WERI-Rb-1 (cell line): Measurements from ENCODE around the gene FKBP8.
A peak's percentile ranks its signal among the peaks of the same experiment; 100 is the strongest.

Experiments
- DNase-seq: peaks from one replicate; pipeline ENCODE4 v3.0.0-alpha.2; 2020
- H3K27ac ChIP-seq: fragments of 250-450 bp; sonication (Bioruptor Pico); 2 replicates; pipeline ENCODE4 v1.5.1; 2020; ENCODE audit warnings: mild to moderate bottlenecking, moderate library complexity
- H3K27me3 ChIP-seq: fragments of 250-450 bp; sonication (Bioruptor Pico); 2 replicates; pipeline ENCODE4 v1.5.1; 2021; ENCODE audit warnings: mild to moderate bottlenecking, low read depth, moderate library complexity; ENCODE audit not compliant: insufficient read depth, severe bottlenecking
- H3K36me3 ChIP-seq: fragments of 250-450 bp; sonication (Bioruptor Pico); 2 replicates; pipeline ENCODE4 v1.5.1; 2020; ENCODE audit warnings: mild to moderate bottlenecking, moderate library complexity
- H3K4me3 ChIP-seq: 2 replicates; pipeline ENCODE4 v1.5.1; 2011; ENCODE audit warnings: low read depth, mild to moderate bottlenecking, control low read depth, low read length
- H3K9me3 ChIP-seq: fragments of 250-450 bp; sonication (Bioruptor Pico); 2 replicates; pipeline ENCODE4 v1.5.1; 2021; ENCODE audit warnings: mild to moderate bottlenecking, moderate library complexity; ENCODE audit not compliant: severe bottlenecking
- CTCF ChIP-seq: IDR thresholded peaks from 2 replicates; pipeline ENCODE4 v1.5.1; 2011; ENCODE audit warnings: low read depth, mild to moderate bottlenecking, control low read depth, inconsistent platforms, low read length

FKBP8 gene

GRCh38 chr19:18507727-18508440, 35.5 kb downstream of the FKBP8 start:
- no peak for DNase-seq
- no peak for TF ChIP-seq CTCF
- no peaks in the 10 kb centered on the region for H3K27me3 ChIP-seq
- no peak overlapping the region for H3K4me3 ChIP-seq
- H3K27ac ChIP-seq: no peak overlapping the region
- H3K9me3 ChIP-seq: no peaks in the 10 kb centered on the region
- H3K36me3 ChIP-seq: no peaks in the 10 kb centered on the region

- no peak for DNase-seq
- H3K36me3 ChIP-seq: no peaks in the 10 kb centered on the region
- H3K27ac ChIP-seq: no peak overlapping the region
- H3K4me3 ChIP-seq: no peak overlapping the region
- H3K27me3 ChIP-seq: no peaks in the 10 kb centered on the region
- no peaks in the 10 kb centered on the region for H3K9me3 ChIP-seq
- no peak for TF ChIP-seq CTCF
Measured at GRCh38 chr19:18507021-18507726, 36.2 kb downstream of the FKBP8 start.

GRCh38 chr19:18506101-18506930, 37.1 kb downstream of the FKBP8 start:
- no peak for TF ChIP-seq CTCF
- no peak overlapping the region for H3K27ac ChIP-seq
- no peak for DNase-seq

GRCh38 chr19:18504886-18505610, 38.3 kb downstream of the FKBP8 start:
- no peak for DNase-seq
- TF ChIP-seq CTCF: no peak
- no peaks in the 10 kb centered on the region for H3K27me3 ChIP-seq
- no peak overlapping the region for H3K4me3 ChIP-seq
- H3K27ac ChIP-seq: no peak overlapping the region
- no peaks in the 10 kb centered on the region for H3K36me3 ChIP-seq
- H3K9me3 ChIP-seq: no peaks in the 10 kb centered on the region

More at GRCh38 chr19:18506101-18506930, 37.1 kb downstream of the FKBP8 start:
- Histone ChIP-seq H3K36me3 (no peaks in the 10 kb centered on the region), H3K4me3 (no peak overlapping the region), H3K27me3 (no peaks in the 10 kb centered on the region), H3K9me3 (no peaks in the 10 kb centered on the region)

- DNase-seq: peak; percentile 26
- Histone ChIP-seq H3K27me3 (no peaks in the 10 kb centered on the region), H3K4me3 (no peak overlapping the region), H3K9me3 (no peaks in the 10 kb centered on the region), H3K27ac (no peak overlapping the region), H3K36me3 (no peaks in the 10 kb centered on the region)
- TF ChIP-seq CTCF: no peak
Measured at GRCh38 chr19:18503971-18504885, 39.1 kb downstream of the FKBP8 start.
